Dedifferentiated amniotic fluid mesenchymal stem cell (primary cell): ENCODE data around the gene BLVRB.
"Not testable (repeated sequence)": the region's sequence is repeated elsewhere in the genome, so short reads cannot be mapped to it uniquely, and the experiment has no call there.

ENCODE experiments used
- DNase-seq: peaks from one replicate; pipeline ENCODE4 v3.0.0-alpha.2; 2016; ENCODE audit errors: extremely low spot score

BLVRB gene

DNA sequence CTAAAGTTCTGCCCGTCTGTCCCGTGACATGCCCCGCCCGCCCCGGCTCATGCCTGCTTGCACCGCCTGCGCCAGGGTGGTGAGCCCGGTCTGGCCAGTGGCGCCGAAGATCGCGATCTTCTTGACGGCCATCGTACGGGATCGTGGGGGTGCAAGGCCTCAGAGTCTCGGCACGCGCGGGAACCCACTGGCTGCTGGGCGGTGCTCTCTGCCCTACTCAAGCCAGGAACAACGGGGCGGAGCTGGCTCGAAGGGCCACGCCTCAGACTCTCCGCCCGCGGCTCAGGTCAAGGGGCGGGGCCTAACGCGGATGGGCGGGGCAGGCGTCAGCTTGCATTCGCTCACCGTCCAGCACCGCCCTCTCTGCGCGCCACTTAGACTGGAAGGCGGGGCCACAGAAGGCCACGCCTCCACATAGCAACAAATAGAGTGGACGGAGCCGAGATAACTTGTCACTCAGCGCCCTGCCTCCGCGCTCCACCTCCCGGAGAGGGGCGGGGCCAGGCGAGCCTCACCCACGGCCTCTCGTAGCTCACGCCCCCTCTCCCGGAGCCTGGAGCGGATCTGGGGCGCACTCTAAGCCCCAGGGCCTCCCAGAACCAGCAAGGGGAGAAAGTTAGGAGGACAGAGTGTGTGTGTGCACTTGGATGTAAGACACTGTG lies at the start of gene BLVRB:
Gene BLVRB (minus strand): TSS at position 189 of the 662 bp plus-strand sequence. CDS start 57 bp downstream, at position 132.
- peak; percentile 98 for DNase-seq

DNA sequence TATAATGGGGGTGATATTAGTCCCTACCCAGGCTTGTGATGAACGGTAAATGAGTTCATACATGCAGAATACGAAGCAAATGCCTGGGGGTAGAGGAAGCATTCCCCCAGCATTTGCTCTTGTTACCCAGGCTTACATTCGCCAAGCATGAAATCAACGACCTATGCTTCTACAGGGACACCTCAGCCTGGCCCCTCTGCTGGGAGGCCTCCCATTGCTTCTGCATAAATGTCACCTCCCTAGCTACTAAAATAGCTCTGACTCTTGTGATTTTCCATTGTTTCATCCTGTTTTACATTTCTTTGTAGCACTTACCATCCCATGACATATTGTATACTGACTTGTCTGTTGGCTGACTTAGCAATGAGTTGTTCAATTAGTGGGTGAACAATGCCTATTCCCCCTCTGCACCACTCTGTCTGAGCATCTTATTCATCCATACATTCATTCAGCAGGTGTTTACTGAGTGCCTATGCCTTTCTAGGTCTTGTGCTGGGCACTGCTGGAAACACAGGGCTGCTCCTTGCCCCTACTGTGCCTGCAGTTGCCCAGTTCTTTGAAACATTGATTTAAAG lies 48.3 kb upstream of the BLVRB start:
- DNase-seq = no peak

DNA sequence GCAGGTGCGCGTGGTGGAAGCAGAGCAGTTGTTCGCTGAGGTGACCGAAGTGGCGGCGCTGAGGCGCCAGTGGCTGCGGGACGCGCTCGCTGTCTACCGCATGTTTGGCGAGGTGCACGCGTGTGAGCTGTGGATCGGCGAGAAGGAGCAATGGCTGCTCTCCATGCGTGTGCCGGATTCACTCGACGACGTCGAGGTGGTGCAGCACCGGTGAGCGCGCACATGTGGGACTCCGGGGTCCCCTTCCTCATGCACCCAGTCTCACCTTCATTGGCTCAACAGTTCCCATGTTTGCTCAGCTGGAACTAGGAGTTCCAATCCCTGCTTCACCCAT lies 47.8 kb upstream of the BLVRB start:
- no peak for DNase-seq

- DNase-seq = no peak
Observed at GRCh38 chr19:40512473-40513344, 47.2 kb upstream of the BLVRB start.

GRCh38 chr19:40512110-40512472 lies 46.5 kb upstream of the BLVRB start:
- no peak for DNase-seq

- DNase-seq = no peak
Observed at GRCh38 chr19:40511487-40511886, 45.9 kb upstream of the BLVRB start.

- no peak for DNase-seq
Observed at GRCh38 chr19:40510526-40511115, 45.1 kb upstream of the BLVRB start.

DNA sequence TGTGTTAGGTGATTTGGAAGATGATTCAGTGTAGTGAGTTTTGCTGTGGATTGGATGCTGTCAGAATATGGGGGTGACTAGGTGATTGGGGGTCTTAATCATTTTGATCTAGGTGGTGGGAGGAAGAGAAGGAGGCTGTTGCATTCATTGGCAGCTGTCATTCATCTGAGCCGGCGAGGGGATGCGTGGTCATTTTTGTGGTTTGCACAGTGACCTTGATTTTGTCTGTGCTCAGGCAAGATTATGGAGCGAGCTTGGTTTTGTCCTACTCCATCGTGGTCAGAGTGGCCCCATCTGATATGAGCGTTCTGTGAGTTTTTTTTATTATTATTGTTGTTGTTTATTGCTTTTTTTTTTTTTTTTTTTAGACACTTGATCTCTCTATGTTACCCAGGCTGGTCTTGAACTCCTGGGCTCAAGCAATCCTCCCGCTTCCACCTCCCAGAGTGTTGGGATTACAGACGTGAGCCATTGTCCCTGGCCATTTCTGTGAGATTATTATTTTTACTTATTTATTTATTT lies 43.3 kb upstream of the BLVRB start:
- no peak for DNase-seq

DNA sequence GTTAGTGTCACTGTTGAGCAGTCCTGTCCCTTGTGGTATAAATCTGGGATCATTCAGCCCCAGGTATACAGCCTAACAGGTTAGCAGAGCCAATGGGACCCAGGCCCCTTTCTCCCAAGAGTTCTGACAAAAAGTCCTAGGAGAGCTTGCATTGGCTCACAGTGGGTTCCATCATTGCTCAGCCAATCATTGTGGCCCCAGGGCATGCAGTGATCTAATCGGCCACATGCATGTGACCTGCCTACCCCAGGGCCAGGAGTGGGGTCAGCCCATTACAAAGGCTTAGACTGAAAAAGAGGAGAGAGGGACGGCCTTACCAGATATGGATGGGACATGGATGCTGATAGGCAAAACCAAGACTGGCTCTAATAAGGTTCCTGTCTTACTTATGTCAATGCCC lies 42.3 kb upstream of the BLVRB start:
- no peak for DNase-seq

DNA sequence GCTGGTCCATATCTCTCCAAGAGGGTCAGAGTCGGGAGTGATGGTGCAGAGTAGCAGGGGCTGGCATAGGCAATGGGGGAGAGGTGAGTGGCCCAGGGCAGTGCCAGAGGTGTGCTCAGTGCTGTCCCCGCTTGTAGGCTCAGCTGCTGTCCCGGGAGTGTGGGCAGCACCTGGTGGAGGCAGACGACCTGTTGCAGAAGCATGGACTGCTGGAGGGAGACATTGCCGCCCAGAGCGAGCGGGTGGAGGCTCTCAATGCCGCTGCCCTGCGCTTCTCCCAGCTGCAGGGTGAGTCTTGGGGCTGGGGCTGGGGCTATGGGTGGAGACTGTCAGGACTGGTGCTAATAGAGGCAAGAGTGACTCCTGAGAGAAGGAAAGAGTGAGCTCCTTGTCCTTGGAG lies 40.6 kb upstream of the BLVRB start:
- no peak for DNase-seq

GRCh38 chr19:40503320-40503695 lies 37.8 kb upstream of the BLVRB start:
- no peak for DNase-seq

DNA sequence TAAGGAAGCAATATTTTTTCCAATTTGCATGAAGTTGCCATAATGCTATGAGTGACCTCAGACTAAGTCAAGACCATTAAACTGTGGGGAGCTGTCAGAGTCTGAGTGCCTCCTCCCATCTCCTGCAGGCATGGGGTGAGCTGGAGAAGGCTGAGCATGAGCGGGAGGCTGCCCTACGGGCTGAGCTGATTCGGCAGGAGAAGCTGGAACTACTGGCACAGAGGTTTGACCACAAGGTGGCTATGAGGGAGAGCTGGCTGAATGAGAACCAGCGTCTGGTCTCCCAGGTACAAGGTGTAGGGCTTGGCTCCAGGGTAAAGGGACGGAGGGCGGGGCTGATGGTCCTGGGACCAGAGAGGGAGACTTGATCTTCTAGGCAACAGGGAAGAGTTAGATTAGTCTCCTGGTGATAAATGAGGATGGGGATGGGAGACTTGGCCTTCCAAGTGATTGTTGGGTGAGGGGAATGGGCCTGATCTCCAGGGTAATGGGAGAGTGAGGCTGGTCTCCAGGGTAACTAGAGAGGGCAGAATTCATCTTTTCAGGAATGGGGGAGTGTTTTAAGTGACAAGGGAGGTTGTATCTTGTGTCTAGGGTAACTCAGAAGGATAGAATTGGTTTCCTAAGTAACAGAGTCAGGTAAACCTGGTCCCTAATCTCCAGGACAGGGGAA lies 37.2 kb upstream of the BLVRB start:
- no peak for DNase-seq

- no peak for DNase-seq
Observed at GRCh38 chr19:40502081-40502480, 36.5 kb upstream of the BLVRB start.

DNA sequence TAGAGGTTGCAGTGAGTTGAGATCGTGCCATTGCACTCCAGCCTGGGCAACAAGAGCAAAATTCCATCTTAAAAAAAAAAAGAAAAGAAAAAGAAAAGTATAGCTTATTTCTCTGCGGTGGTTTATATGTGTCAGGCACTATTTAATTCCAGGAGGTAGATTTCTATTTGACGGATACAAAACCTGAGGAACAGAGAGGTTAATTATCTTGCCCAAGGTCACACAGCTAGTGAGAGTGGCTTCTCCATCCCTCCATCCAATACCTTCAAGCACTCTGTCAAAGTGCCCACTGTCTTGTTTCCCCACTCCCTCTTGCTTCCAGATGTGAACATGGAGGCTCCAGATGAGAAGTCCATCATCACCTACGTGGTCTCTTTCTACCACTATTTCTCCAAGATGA lies 36.1 kb upstream of the BLVRB start:
- no peak for DNase-seq

GRCh38 chr19:40500678-40501530 lies 35.4 kb upstream of the BLVRB start:
- not testable (repeated sequence) for DNase-seq

DNA sequence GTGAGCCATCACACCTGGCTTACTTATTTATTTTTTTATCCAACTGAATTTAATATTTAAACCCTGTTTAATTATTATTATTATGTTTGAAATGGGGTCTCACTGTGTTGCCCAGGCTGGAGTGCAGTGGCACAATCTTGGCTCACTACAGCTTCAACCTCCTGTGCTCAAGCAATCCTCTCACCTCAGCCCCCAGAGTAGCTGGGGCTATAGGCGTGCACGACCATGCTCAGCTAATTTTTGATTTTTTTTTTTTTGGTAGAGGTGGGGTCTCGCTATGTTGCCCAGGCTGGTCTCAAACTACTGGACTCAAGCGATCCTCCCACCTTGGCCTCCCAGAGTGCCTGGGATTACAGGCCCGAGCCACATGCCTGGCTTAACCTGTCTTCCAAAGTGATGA lies 33.8 kb upstream of the BLVRB start:
- DNase-seq = no peak

GRCh38 chr19:40497214-40497613 lies 31.7 kb upstream of the BLVRB start:
- no peak for DNase-seq

DNA sequence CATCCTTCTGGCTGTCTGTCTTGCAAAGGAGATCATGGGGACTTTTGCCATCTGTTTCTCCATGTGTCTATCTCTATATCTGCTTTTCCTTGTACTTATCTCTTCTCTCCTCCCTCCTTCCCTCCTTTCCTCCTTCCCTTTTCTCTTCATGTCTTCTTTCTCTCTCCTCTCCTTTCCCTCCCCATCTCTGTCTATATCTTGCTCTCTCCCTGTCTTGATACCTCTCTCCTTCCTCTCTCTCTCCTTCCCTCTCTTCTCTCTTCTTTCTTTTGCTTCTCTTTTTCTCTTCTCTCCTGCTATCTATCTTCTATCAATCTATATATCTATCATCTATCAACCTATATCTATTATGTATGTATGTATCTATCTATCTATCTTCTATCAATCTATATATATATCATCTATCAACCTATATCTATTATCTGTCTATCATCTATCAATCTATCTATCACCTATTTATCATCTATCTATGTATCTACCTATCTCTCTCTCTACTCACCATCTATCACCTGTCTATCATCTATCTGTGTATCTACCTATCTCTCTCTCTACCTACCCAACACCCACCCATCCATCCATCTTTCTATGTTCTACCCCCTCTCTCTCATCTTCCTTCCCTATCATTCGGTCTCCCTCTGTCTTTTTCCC lies 28.8 kb upstream of the BLVRB start:
- DNase-seq = no peak

- DNase-seq = no peak
Observed at GRCh38 chr19:40493778-40494177, 28.2 kb upstream of the BLVRB start.

DNA sequence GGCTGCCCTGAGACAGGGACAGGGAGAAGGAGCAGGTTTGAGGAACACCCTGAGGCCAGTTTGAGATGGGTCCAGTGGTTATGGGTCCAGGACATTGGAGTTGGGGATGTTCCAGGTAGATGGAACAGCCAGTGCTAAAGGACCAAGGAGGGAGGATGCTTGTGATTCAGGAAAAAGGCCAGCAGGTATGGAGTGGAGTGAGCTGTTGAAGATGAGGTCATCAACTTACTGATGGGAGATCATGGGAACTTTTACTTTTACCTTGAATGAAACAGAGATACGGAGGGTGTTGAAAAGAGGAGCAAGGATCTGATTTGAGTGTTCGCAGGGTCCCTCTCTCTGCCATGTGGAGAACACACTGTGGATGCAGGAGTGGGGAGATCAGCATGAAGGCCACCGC lies 26.7 kb upstream of the BLVRB start:
- no peak for DNase-seq

DNA sequence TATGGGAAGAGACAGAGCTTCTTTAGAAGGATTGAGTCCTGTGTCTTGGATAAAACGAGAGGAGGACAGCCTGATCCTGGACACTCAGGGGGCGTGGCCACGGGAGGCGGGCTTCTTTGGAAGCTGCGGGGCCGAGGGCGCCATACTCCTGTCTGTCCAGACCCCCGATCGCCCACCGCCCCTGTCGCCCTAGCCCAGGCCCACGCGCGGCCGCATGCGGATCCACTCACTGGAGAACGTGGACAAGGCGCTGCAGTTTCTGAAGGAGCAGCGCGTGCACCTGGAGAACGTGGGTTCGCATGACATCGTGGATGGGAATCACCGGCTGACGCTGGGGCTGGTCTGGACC lies 24.3 kb upstream of the BLVRB start:
- no peak for DNase-seq
